GM12872 (cell line): ENCODE measurements around the gene CD6.

Experiments
- TF ChIP-seq, protein P1 (sequence below): IDR thresholded peaks from 3 replicates; pipeline ENCODE4 v1.5.1; 2011; ENCODE audit warnings: low read depth, mild to moderate bottlenecking, low read length, moderate library complexity; ENCODE audit not compliant: insufficient read depth

The CD6 gene

DNA sequence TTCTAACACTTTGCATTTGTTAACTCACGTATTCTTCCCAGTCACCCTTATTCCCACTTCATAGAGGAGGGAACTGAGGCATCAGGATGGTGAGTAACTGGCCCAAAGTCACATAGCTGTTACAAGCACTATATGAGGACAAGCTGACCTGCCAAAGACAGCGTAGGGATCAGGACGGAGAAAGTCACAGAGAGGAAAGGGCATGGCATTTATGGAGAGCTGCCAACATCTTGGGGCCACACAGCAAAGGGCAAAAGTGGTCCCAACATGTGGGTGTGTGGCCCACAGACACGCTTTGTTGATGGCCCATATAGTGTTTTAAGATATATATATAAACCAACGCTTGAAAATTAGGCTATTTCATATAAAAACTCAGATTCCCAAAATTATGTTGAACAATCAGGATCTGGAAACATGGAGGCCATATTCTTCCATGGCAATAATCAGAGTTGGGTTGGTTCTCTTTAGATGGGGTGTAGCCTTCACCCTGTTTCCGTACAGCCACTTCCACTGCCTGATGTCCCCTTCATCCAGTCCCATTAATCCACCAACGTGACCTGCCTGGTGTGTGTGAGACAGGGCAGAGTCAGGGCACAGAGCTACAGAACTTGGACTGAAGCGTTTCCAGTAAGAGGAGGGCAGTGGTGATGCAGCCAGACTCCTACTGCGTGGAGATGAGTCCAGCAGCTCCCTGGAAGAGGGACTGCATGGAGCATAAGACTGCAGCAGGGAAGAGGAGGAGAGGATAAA is 90.9 kb downstream of the CD6 start:
- TF ChIP-seq, protein P1, sequence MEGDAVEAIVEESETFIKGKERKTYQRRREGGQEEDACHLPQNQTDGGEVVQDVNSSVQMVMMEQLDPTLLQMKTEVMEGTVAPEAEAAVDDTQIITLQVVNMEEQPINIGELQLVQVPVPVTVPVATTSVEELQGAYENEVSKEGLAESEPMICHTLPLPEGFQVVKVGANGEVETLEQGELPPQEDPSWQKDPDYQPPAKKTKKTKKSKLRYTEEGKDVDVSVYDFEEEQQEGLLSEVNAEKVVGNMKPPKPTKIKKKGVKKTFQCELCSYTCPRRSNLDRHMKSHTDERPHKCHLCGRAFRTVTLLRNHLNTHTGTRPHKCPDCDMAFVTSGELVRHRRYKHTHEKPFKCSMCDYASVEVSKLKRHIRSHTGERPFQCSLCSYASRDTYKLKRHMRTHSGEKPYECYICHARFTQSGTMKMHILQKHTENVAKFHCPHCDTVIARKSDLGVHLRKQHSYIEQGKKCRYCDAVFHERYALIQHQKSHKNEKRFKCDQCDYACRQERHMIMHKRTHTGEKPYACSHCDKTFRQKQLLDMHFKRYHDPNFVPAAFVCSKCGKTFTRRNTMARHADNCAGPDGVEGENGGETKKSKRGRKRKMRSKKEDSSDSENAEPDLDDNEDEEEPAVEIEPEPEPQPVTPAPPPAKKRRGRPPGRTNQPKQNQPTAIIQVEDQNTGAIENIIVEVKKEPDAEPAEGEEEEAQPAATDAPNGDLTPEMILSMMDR: no peak

DNA sequence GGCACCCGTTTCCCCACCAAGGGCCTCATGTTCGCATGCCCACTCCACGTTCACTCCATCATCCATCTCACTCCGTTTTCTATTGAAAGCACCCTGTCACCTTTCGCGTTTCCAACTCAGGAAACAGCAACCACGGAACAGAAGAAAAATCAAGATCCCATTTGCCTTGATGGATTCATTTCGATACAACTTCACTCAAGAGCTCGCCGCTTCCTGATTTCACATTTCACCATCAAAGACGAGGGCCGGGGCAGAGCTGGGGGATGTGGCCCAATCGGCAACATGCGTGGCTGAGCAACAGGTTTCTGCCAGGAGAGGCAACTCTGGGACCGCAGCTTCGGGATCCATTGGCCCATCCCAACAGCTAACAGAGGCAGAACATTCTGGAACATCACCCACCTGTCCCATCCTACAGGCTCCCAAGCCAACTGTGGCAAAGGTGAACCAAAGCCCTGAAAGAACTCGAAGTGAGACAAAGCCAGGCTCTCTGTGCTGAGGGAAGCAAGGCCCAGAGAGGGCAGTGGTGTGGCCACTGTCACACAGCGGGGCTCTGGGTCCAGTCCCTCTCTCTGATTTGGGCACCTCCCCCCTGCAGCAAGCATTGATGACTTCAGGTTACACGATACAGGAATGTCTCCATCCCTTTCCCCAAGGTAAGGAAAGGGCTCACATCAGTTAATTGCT is 94.6 kb downstream of the CD6 start:
- TF ChIP-seq, protein P1: no peak

DNA sequence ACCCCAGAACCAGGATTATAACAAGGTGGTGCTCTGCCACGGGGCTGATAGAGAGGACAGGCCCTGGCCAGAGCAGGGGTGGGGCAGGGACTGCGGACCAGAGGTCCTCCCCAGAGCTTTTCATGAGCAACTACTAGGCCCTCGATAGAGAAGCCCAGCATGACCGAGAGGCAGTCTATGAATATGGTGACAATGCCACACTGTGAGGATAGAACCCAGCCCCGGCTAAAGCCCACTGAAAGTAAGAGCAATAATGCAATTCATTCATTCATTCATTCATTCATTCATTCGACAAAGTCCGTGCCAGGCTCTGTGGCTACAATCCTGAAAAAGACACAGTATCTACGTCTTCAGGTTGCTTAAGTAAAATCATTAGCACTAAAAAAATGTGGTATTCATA is 95.2 kb downstream of the CD6 start:
- TF ChIP-seq, protein P1: no peak

DNA sequence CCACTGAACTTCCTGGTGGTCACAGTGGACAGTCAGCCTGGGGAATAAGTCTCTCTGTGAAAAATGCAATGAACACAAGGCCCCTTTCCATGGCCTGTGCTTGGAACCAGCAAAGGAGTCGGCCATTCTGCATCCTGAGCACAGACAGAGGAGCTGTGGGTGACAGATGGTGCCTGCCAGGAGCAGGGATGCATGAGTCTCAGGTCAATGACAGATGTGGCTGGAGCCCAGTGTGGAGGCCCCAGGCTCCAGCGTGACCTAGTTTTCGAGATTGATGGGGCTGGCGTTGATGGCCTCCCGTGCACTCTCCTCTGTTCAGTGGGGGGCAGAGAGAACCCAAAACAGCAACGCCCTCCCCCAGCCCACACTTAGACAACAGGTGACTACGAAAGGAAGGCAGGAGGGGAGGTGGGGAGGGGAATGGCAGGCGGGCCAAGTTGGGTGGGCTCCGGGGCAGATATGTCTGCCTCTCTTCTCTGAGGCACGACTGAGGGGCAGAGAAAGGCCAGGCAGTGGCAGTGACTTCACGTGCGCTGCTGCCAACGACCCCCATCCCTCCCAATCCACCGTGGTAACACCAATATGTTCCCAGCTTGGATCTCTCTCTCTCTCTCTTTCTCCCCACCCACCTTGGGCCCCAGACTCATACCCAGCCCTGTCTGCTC is 96.4 kb downstream of the CD6 start:
- TF ChIP-seq, protein P1: no peak

DNA sequence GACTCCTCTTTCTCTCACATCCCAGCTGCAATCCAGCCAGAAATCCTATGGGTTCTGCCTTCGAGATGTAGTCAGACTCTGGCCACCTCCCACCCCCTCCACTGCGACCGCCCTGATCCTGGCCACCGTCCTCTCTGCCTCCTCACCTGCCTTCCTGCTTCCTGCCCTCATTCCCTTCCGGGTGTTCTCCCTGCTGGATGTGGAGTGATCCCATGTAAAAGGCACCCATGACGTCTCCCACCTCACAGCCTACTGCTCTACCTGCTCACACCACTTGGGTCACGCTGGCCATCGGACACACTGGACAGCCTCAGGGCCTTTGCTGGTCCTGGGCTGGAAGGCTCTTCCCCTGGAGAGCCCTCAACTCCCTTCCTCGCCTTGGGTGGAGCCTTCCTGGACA is 97.1 kb downstream of the CD6 start:
- TF ChIP-seq, protein P1: no peak

DNA sequence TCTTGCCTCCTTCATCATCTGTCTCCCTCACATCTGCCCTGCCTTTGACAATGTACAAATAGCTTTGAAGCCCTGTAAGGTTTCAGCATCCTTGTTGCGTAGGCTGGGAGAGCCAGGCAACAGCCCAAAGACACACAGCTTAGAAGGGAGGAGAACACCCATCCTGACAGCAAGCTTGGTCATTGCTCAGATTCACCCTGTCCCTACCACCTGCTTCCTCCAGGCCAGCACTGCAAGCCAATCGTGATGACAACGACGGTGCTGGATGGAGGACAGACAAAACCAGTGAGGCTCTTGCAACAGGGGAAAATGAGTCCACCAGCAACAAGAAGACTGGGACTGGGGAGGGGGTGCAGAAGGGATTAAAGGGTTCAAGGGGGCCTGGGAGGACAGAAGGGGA is 97.9 kb downstream of the CD6 start:
- TF ChIP-seq, protein P1: no peak
